Mucosa of rectum (tissue), 2 donors: ENCODE measurements around the gene THSD4.

Experiments used
- H3K27ac ChIP-seq, 2 donors: one replicate each; pipeline ENCODE4 v1.7.0; 2013; ENCODE audit warnings: inconsistent platforms in 2 of 2, low read depth in 2 of 2, low read length in 2 of 2
- H3K27me3 ChIP-seq, 2 donors: one replicate each; pipeline ENCODE4 v1.7.0; 2013; ENCODE audit warnings: low read length in 2 of 2; ENCODE audit not compliant: control insufficient read depth in 2 of 2, insufficient read depth in 2 of 2
- H3K36me3 ChIP-seq, 2 donors: one replicate each; pipeline ENCODE4 v1.7.0; 2013; ENCODE audit warnings: low read length in 2 of 2; ENCODE audit not compliant: control insufficient read depth in 2 of 2, insufficient read depth in 2 of 2
- H3K4me1 ChIP-seq, 2 donors: one replicate each; pipeline ENCODE4 v1.7.0; 2013; ENCODE audit warnings: low read length in 2 of 2, mild to moderate bottlenecking in 1 of 2; ENCODE audit not compliant: control insufficient read depth in 2 of 2, insufficient read depth in 2 of 2
- H3K4me3 ChIP-seq, 2 donors: one replicate each; pipeline ENCODE4 v1.7.0; 2013; ENCODE audit warnings: low read length in 2 of 2
- H3K9ac ChIP-seq, 2 donors: one replicate each; pipeline ENCODE4 v1.7.0; 2013; ENCODE audit warnings: low read length in 2 of 2, low read depth in 1 of 2, mild to moderate bottlenecking in 1 of 2
- H3K9me3 ChIP-seq, 2 donors: one replicate each; pipeline ENCODE4 v1.7.0; 2013; ENCODE audit warnings: low read length in 2 of 2; ENCODE audit not compliant: control insufficient read depth in 2 of 2
- donor health status: healthy.
- donor health status: Normal muscosa, but diverticular disease.

The THSD4 gene

DNA sequence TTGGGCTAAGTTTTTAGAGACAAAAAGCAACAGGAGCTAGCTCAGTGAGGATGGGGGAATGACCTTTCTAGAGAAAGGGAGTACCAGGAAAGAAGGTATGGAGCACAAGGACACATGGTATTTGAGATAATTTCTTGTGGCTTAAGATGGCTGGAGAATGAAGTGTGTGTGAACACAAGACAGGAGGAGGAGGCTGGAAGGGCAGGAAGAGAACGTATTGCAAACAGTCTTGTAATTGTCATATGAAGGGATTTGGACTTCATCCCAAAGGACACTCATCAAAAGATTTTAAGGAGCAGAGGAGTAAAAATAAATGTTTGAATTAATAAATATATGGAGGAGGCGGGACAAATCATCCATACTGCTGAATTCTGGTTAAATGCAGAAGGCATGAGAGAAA, 426.5 kb downstream of the THSD4 start:
- peaks cover 0 to 2% of the 10 kb centered on the region in 2 donors for H3K36me3 ChIP-seq
- no peaks in the 10 kb centered on the region for H3K9me3 ChIP-seq
- H3K4me3 ChIP-seq, result no peak overlapping the region
- H3K4me1 ChIP-seq, result no peaks in the 10 kb centered on the region
- H3K9ac ChIP-seq, result no peak overlapping the region
- H3K27me3 ChIP-seq, result no peaks in the 10 kb centered on the region
- H3K27ac ChIP-seq, result no peak overlapping the region

DNA sequence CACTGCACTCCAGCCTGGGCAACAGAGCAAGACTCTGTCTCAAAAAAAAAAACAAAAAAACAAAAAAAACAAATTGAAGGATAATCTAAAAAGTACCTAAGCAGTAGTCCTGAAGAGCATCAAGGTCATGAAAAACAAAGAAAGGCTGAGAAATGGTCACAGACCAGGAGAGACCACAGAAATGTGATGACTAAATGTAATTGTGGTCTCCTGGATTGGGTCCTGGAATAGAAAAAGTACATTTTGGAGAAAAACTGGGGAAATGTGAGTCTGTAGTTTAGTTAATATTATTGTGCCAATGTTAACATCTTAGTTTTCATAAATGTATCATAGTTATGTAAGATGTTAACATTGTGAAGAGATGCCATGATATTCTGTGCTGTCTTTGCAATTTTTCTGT, 427.6 kb downstream of the THSD4 start:
- Histone ChIP-seq H3K4me3 (no peak overlapping the region), H3K27ac (no peak overlapping the region), H3K9ac (no peak overlapping the region), H3K4me1 (no peaks in the 10 kb centered on the region), H3K9me3 (no peaks in the 10 kb centered on the region), H3K27me3 (no peaks in the 10 kb centered on the region), H3K36me3 (peaks cover 0 to 2% of the 10 kb centered on the region in 2 donors)

DNA sequence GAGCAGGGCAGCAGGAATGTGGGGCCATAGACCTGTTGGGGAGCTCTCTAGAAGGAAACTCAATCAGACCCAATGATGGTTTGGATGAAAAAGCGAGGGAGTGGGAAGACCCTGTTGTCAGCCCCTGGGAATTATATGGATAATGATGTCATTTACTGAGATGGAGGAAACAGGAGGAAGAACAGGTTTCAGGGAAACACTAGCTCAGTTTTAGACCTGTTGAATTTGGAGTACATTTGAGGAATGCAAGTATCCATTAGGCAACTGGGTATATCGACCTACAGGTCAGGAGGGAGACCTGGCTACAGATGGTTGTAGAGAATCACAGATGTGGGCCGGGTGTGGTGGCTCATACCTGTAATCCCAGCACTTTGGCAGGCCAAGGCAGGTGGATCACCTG, 428.1 kb downstream of the THSD4 start:
- no peak overlapping the region for H3K27ac ChIP-seq
- H3K4me3 ChIP-seq, result no peak overlapping the region
- no peaks in the 10 kb centered on the region for H3K9me3 ChIP-seq
- peaks cover 0 to 2% of the 10 kb centered on the region in 2 donors for H3K36me3 ChIP-seq
- no peaks in the 10 kb centered on the region for H3K27me3 ChIP-seq
- no peak overlapping the region for H3K9ac ChIP-seq
- no peaks in the 10 kb centered on the region for H3K4me1 ChIP-seq

DNA sequence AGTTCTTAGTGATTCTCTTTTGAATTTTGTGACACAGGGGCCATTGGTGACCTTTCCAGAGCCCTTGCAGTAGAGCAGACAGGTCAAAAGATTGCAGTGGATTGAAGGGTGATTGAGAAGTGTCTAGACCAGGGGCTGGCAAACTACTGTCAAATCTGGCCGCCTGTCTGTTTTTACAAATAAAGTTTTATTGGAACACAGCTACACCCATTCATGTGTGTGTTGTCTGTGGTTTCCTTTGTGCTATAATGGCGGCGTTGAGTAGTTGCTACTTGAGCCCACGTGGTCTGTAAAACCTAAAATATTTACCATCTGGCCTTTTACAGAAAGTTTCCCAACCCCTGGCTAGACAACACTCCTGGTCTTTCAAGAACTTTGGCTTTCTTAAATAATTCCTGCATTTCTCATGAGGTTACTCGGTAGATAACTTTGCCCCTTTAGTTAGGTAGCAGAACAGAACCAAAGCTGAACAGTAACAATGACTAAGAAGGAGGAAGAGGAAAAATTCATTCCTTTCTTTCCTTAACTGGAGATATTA, 430.0 kb downstream of the THSD4 start:
- Histone ChIP-seq H3K27me3 (no peaks in the 10 kb centered on the region), H3K9me3 (no peaks in the 10 kb centered on the region), H3K4me1 (no peaks in the 10 kb centered on the region), H3K27ac (no peak overlapping the region), H3K9ac (no peak overlapping the region), H3K4me3 (no peak overlapping the region), H3K36me3 (peaks cover 2% of the 10 kb centered on the region in 2 donors)

DNA sequence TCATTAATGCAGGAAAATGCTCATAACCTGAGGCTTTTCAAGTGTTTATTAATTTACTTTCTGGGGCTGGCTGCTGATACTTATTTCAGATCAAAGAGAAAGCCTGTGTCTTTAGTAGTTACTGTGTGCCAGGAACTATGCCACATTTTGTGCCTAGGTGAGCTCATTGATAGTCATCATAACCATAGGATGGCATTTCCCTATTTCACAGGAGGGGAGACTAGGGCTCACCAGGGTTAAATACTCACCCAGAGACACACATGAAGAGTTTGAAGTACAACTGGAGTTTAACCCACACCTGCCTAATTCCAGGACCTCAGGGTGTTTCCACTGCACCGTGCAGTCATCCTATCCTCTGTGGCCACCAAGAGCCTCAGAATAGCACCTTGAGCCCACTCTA, 430.7 kb downstream of the THSD4 start:
- H3K4me1 ChIP-seq, result no peaks in the 10 kb centered on the region
- no peak overlapping the region for H3K27ac ChIP-seq
- no peaks in the 10 kb centered on the region for H3K9me3 ChIP-seq
- no peak overlapping the region for H3K9ac ChIP-seq
- no peaks in the 10 kb centered on the region for H3K27me3 ChIP-seq
- H3K36me3 ChIP-seq, result peaks cover 2% of the 10 kb centered on the region in 2 donors
- H3K4me3 ChIP-seq, result no peak overlapping the region

DNA sequence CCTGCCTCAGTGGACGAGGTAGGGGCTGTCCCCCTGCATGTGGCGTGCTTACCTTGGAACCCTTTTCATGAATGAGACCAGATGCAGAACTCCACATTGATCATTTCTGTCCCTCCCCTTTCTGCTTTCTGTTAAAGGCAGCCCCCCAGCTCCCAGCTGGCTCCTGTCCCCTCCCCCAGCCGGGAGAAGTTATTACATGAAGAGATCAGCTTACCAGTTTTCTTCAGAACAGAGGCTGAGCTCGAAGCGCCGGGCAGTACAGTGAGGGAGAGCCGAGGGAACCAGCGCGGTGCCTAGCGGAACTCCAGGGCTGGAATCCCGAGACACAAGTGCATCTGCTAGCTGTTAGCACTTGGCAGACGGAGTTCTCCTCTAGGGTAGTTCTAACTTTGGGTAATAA, 431.7 kb downstream of the THSD4 start:
- Histone ChIP-seq H3K36me3 (peaks cover 2% of the 10 kb centered on the region in 2 donors), H3K4me1 (no peaks in the 10 kb centered on the region), H3K9me3 (no peaks in the 10 kb centered on the region), H3K4me3 (no peak overlapping the region), H3K27ac (no peak overlapping the region), H3K9ac (no peak overlapping the region), H3K27me3 (no peaks in the 10 kb centered on the region)

DNA sequence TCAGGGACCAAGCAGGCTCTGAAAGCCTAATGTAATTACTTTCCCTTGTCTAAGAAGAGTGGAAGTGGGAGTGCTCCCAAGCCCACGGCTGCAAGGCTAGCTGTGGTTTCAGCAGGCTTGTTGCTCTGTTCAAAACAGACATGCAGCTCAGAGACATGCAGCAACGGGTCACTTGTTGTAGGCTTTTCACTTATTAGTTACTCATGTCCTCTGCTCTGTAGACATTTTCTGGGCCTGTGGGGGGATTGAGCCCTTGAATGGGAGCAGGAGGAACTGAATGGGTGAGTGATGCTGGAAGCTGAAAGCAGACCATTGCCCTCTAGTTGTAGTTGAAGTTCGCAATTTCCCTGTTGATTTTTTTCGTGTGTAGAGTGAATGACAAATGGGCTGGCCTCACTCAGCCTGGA, 433.1 kb downstream of the THSD4 start:
- Histone ChIP-seq H3K36me3 (peaks cover 0 to 2% of the 10 kb centered on the region in 2 donors), H3K4me1 (no peaks in the 10 kb centered on the region), H3K27me3 (no peaks in the 10 kb centered on the region), H3K27ac (no peak overlapping the region), H3K4me3 (no peak overlapping the region), H3K9ac (no peak overlapping the region), H3K9me3 (no peaks in the 10 kb centered on the region)

DNA sequence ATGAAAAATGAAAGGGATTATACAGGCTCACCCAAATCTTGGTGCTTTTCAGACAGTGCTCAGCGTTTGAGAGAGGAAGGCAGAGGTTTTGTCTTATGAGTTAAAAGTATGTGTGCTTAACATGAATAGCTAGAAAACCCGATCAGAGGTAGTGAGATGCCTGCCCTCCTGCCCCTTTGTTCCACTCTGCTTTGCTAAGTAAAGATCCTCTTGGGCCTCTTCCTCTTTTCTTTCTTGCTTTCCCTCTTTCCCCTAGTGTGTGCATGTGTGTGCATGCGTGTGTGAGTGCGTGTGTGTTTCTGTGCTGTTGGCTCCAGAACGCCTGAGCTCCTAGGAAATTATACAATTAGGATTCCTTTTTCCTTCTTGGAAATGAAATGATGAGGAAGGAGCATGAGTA, 433.8 kb downstream of the THSD4 start:
- Histone ChIP-seq H3K9me3 (no peaks in the 10 kb centered on the region), H3K9ac (no peak overlapping the region), H3K27me3 (no peaks in the 10 kb centered on the region), H3K4me3 (no peak overlapping the region), H3K36me3 (peaks cover 0 to 2% of the 10 kb centered on the region in 2 donors), H3K27ac (no peak overlapping the region), H3K4me1 (no peaks in the 10 kb centered on the region)

DNA sequence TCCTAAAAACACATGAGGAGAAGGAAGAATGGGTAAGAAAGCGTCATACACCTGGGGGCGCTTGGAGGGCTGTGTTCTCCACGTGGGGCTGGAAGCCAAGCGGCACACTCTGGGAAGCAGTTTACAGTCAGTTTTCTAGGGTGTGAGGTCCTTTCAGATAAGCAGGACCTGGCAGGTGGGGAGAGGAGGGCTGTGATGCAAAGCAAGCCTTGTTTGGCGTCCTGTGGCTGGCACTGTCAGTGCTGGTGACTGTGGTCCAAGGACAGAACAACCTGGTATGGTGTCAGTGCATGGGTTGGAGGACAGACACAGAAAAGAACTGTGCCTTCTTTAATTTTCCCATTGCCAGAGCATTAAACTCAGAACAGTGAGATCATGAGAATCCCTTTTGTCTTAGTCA, 434.4 kb downstream of the THSD4 start:
- Histone ChIP-seq H3K4me1 (no peaks in the 10 kb centered on the region), H3K4me3 (no peak overlapping the region), H3K27me3 (no peaks in the 10 kb centered on the region), H3K36me3 (peaks cover 0 to 2% of the 10 kb centered on the region in 2 donors), H3K9me3 (no peaks in the 10 kb centered on the region), H3K9ac (no peak overlapping the region), H3K27ac (no peak overlapping the region)

DNA sequence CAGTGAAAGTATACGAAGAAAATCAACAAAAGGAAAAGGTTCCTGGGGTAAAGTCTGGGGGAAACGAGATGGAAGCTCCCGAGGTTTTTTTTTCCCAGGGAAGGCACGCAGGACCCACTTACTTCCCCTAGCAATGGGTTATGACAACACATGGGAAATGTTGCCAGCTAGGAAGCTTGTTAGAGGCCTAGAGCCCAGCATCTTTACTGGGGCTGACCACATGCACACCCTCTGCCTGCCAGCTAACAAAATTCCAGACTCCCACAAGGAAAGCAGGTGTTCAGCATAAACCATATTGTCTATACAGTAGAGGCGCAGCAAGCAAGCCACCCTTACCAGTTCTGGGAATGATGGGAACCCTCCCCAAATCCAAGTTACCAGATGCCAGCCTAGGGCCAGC, 436.3 kb downstream of the THSD4 start:
- Histone ChIP-seq H3K4me1 (no peaks in the 10 kb centered on the region), H3K27ac (no peak overlapping the region), H3K27me3 (no peaks in the 10 kb centered on the region), H3K4me3 (no peak overlapping the region), H3K9ac (no peak overlapping the region), H3K36me3 (peaks cover 0 to 2% of the 10 kb centered on the region in 2 donors), H3K9me3 (no peaks in the 10 kb centered on the region)

DNA sequence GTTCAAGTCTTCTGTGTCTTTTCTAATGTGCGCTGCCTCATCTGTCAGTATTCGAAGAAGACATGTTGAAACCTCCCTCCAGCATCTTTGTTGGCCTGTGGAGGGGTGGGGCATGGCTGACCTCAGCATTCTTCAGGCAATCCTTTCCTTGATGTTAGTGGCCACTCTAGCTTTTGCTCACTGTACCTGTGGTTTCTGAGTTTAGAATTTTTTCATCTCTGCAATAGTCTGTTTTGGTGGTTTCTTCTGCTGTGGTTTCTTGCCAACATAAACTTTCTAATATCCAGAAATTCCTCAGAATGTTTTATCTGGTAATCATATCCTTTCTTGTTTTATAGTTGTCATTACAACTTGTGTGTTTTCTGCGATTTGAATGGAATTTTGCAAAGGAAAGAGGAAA, 443.8 kb downstream of the THSD4 start:
- Histone ChIP-seq H3K4me3 (no peak overlapping the region), H3K9me3 (no peaks in the 10 kb centered on the region), H3K36me3 (peaks cover 0 to 3% of the 10 kb centered on the region in 2 donors), H3K27ac (no peak overlapping the region), H3K27me3 (no peaks in the 10 kb centered on the region), H3K9ac (no peak overlapping the region), H3K4me1 (no peaks in the 10 kb centered on the region)
